CD4-positive, alpha-beta T cell treated with Interleukin-12 subunit alpha and Interleukin-12 subunit beta, for 1 hour (primary cell): ENCODE results near the gene PAK5.
"Not testable (repeated sequence)": the region's sequence is repeated elsewhere in the genome, so short reads cannot be mapped to it uniquely, and the experiment has no call there.

Experiments used
- DNase-seq: peaks from one replicate; pipeline ENCODE4 v3.0.0-alpha.2; 2020

The PAK5 gene

DNA sequence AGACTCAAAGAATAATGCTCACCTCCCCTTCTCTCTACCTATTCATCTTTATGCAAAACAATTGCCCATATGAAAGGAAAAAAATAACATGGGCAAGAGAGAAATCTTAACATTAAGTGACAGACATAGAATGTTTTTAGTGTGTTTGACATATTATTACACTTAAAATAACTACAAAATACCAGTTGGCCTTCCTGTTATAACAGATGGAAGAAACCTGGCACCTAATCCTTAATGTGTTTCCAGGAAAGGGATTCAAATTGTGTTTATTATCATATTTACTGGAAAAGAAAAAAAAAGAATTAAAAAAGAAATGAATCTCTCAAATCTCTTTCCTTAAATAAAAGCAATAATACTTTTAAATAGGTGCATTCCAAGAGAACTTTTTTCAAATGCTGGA is 165.9 kb downstream of the PAK5 start:
- no peak for DNase-seq

- no peak for DNase-seq
These were observed 166.8 kb downstream of the PAK5 start for GRCh38 chr20:9672027-9672426.

GRCh38 chr20:9668381-9668780 is 170.5 kb downstream of the PAK5 start:
- DNase-seq, result no peak

- no peak for DNase-seq
These were observed 175.5 kb downstream of the PAK5 start for GRCh38 chr20:9663423-9663822.

DNA sequence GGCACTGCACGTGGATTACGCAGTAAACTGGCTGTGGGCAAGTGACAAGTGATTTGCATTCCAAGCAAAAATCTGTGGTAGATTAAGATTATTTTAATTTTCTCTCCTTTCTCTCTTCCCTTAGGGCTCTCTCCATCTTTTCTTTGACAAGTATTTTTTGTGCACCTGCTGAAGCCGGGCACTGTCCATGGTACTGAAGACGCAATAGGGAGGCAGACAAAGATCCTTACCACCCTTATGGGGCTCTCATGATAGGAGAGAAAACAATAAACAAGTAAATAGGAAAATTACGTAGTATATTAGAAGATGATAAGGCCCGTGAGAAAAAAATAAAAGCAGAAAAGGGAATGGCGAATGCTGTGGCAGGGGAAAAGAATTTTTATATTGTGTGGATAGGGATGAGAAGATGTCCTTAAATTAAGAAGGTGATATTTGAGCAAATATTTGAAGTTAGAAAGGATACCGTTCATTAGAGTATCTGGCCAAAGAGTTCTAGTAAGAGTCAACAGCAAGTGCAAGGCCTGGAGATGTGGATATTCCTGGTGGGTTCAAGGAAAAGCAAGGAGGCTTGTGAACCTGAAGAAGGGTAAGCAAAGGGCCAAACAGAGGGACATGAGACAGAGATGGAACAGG is 178.5 kb downstream of the PAK5 start:
- DNase-seq, result no peak

GRCh38 chr20:9647741-9648140 is 191.1 kb downstream of the PAK5 start:
- no peak for DNase-seq

DNA sequence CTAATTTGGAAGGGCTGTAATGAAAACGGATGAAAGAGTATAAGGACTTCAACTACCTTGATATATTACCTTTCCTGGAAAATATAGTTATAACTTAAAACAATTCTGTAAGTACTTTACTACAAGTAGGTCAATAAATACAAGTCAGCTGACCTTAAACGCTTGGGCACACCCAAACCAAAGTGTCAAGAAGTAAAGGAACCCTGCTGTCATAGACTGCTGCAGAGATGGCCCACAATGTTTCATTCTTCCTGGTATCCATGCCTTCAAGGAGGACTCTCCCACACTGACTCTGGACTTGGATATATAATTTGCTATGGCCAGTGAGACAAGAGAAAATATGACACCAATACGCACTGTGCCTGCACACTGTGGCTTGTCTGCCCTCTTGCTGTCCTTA is 192.5 kb downstream of the PAK5 start:
- DNase-seq, result no peak

- DNase-seq, result no peak
These were observed 196.0 kb downstream of the PAK5 start for GRCh38 chr20:9642882-9643281.

DNA sequence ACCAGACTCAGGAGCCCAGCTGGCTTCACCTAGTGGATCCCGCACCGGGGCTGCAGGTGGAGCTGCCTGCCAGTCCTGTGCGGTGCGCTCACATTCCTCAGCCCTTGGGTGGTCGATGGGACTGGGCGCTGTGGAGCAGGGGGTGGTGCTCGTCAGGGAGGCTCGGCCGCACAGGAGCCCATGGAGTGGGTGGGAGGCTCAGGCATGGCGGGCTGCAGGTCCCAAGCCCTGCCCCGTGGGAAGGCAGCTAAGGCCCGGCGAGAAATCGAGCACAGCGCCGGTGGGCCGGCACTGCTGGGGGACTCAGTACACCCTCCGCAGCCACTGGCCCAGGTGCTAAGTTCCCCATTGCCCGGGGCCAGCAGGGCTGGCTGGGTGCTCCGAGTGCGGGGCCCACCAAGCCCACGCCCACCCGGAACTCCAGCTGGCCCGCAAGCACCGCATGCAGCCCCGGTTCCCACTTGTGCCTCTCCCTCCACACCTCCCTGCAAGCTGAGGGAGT is 197.3 kb downstream of the PAK5 start:
- not testable (repeated sequence) for DNase-seq

- DNase-seq, result no peak
These were observed 201.0 kb downstream of the PAK5 start for GRCh38 chr20:9637889-9638288.

DNA sequence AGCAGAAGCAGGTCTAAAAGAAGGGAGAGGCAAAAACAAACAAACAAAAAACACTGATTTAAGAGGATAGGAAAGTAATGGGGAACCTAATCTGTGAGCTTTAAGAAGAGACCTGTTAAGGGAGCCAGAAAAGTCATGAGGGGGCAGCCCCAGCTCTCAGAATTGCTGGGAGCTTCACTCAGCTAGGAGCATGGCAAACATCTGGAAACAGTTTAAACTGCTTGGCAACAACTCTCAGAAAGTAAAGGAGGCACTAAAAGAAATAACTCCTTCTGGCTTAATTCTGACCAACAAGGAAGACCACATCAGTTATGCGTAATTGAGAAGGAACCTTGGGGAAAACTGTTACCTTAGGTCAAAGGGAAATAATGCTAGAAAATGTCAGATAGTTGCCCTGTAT is 203.1 kb downstream of the PAK5 start:
- no peak for DNase-seq

DNA sequence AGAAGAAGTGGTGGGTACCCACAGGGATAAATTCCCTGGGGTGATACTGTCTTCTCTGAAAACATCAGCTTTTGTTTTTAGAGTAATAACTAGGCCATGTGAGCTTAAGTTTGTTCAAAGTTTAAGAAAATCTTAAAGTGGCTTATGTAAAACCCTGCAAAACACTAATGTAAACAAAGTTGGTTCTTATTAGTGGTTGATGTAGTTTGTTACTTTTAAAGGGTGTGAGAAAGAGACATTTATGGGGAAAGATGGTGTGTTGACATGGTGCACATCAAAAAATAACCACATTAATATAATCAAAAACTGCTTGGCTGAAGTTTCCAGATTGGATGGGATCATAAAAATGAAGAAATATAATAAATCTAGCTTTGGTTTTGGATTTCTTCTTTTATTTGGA is 204.5 kb downstream of the PAK5 start:
- DNase-seq, result no peak

GRCh38 chr20:9632991-9633390 is 205.9 kb downstream of the PAK5 start:
- no peak for DNase-seq

DNA sequence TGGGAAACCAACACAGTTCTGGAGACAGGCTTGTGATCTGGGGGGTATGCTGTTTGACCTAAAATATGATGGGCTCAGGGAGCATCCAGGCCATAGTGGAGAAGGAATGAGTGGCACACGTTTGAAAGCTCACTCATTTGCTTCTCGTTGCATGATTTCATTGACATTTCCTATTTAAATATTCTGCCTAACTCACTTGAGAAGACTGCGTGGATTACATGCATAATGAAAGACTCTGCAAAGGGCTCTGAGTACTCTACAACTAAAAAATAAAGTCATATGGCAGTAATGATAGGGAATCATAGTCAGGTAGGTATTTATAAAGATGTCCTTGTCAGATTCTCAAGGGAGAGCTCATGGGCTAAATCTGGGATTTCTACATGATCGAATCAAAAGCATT is 206.6 kb downstream of the PAK5 start:
- DNase-seq, result no peak

GRCh38 chr20:9630554-9630953 is 208.3 kb downstream of the PAK5 start:
- no peak for DNase-seq

GRCh38 chr20:9629831-9630230 is 209.0 kb downstream of the PAK5 start:
- DNase-seq, result no peak

GRCh38 chr20:9628589-9628988 is 210.3 kb downstream of the PAK5 start:
- no peak for DNase-seq

- DNase-seq, result no peak
These were observed 210.7 kb downstream of the PAK5 start for GRCh38 chr20:9628141-9628540.

DNA sequence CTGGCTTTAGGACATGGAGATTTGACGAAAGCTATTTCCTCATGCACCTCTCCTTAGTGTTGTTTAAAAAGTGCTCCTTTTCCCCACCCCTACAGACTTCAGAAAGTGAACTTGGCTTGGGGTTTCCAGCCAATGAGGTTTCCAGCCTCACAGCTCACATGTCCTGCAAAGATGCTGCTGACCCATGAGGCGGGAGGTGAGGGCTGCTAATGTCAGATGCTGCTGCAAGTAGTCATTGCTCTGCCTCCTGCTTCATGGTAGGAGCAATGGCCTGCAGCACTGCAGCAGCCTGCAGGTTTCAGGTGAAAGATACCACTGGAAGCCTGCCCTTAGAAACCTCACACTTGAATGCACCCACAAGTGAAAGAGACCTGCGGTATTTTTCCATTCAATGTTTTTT is 211.7 kb downstream of the PAK5 start:
- no peak for DNase-seq

DNA sequence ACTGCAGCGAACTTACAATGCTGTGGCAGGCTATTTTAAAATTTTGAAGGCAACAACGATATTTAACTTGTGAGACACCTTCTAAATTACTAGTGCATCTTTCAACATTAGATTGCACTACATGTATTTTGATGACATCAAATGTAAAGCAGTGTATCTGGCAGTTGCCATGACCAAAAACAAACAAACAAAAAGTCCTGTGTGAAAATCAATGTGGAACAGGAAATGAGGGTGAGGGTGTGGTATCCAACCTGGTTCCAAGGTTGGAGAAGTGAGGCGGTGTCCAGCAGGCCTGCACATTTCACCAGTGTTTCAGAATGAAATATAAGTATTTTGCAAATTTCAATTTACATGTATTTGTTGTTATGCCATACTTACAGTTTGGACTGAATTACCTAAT is 212.5 kb downstream of the PAK5 start:
- no peak for DNase-seq

- no peak for DNase-seq
These were observed 220.9 kb downstream of the PAK5 start for GRCh38 chr20:9617940-9618339.

DNA sequence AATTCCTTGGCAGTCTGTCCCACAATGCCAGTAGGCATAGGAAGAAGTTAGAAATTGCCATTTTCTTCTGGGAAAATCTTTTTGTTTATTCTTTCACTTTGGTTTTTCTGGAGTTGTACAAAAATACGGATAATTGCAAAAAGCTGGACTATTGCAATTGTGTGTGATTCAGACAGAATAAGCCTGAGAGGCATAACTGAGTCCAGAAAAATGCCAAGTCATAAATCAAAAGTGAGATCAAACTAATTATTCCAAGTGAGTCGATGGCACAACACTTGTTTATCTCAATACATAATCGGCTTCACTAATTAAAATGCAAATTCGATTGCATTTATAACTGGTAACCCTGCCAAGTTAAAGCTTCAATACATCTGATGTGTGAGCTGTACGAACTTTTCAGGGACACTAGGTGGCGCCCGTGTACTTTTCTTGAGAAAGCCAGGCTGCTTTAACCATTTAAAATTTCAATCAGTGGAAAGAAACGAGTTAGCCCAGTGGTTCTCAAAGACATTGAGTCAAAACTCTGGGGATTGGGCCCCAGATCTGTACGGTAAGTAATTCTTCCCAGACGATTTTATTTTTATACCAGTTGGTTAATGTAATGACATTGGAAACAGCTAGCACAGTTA is 221.9 kb downstream of the PAK5 start:
- DNase-seq, result peak; percentile 46

DNA sequence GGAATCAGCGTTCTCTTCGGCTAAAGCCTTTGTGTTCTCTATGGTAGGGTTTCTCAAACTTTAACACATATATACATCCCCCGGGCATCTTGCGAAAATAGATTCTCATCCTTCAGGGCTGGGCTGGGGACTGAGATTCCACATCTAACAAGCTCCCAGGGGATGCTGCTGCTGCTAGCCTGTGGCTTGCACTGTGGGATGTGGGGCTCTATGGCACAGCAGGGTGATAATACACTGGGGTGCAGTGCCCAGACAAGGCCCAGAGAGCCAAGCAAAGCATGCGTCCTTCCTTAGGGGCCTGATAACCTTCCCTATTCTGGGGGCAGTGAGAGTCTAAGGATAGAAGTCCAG is 222.4 kb downstream of the PAK5 start:
- DNase-seq, result no peak

GRCh38 chr20:9615766-9616454 is 223.0 kb downstream of the PAK5 start:
- DNase-seq, result no peak

- DNase-seq, result no peak
These were observed 223.8 kb downstream of the PAK5 start for GRCh38 chr20:9615118-9615517.
